ENCODE results near the gene CALY.
A peak's percentile ranks its signal among the peaks of the same experiment; 100 is the strongest.

The CALY gene

DNA sequence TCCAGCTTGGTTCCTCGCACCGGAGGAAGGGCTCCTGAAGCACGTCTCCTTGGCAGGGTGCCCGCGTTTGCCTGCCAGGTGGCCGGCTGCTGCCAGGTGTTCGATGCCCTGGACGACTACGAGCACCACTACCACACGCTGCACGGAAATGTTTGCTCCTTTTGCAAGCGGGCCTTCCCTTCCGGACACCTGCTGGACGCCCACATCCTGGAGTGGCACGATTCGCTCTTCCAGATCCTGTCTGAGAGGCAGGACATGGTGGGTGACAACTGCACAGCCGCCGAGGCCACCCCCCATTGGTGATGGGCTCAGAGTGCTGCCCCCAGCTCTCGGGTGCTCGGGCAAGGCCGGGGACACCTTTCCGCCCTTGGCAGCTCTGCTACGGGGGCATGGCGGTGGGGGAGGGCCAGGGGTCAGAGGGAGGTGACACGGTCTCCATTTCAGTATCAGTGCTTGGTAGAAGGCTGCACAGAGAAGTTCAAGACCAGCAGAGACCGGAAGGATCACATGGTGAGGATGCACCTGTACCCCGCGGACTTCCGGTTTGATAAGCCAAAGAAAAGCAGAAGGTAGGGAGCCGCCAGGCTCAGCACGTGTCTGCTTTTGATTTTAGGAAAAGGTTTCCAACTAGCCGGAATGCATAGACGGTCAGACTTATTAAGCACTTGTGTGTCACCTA, 26.8 kb downstream of the CALY start:
- no peaks in the 10 kb centered on the region for H3K36me3 ChIP-seq (ENCODE audit: insufficient read depth, low read length)
- no peaks in the 10 kb centered on the region for H3K9me2 ChIP-seq (replicated peaks; ENCODE audit: low read depth, low read length)
- H3K4me2 ChIP-seq (ENCODE audit: low read depth, low read length, poor library complexity, severe bottlenecking): peak overlapping the region; percentile 54
- H2AFZ ChIP-seq (ENCODE audit: low read length): no peak overlapping the region
- no peaks in the 10 kb centered on the region; the same call in 1 of the 2 replicates for H3F3A ChIP-seq (ENCODE audit: low read depth)
- H3K9ac ChIP-seq (ENCODE audit: low read depth, low read length, poor library complexity, severe bottlenecking): no peak overlapping the region
- H3K4me3 ChIP-seq (ENCODE audit: low read length, poor library complexity, severe bottlenecking): peak overlapping the region; percentile 96
- H3K79me2 ChIP-seq (ENCODE audit: insufficient read depth, low read length): peaks cover 39% of the 10 kb centered on the region
- TF ChIP-seq, protein P1, sequence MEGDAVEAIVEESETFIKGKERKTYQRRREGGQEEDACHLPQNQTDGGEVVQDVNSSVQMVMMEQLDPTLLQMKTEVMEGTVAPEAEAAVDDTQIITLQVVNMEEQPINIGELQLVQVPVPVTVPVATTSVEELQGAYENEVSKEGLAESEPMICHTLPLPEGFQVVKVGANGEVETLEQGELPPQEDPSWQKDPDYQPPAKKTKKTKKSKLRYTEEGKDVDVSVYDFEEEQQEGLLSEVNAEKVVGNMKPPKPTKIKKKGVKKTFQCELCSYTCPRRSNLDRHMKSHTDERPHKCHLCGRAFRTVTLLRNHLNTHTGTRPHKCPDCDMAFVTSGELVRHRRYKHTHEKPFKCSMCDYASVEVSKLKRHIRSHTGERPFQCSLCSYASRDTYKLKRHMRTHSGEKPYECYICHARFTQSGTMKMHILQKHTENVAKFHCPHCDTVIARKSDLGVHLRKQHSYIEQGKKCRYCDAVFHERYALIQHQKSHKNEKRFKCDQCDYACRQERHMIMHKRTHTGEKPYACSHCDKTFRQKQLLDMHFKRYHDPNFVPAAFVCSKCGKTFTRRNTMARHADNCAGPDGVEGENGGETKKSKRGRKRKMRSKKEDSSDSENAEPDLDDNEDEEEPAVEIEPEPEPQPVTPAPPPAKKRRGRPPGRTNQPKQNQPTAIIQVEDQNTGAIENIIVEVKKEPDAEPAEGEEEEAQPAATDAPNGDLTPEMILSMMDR (conservative IDR thresholded peaks at IDR 0.05; ENCODE audit: low read length): no peak
- TF ChIP-seq EZH2phosphoT487 (IDR thresholded peaks at IDR 0.05; ENCODE audit: borderline replicate concordance): no peak
- H3K27me3 ChIP-seq (ENCODE audit: insufficient read depth, low read length, poor library complexity, severe bottlenecking): no peaks in the 10 kb centered on the region
- H3K4me1 ChIP-seq (ENCODE audit: insufficient read depth, low read length, poor library complexity, severe bottlenecking): peaks cover 17% of the 10 kb centered on the region
- no peaks in the 10 kb centered on the region for H3K9me3 ChIP-seq (ENCODE audit: insufficient read depth, low read depth, low read length)
- H4K20me1 ChIP-seq (ENCODE audit: insufficient read depth, low read length, poor library complexity, severe bottlenecking): peaks cover 11% of the 10 kb centered on the region

DNA sequence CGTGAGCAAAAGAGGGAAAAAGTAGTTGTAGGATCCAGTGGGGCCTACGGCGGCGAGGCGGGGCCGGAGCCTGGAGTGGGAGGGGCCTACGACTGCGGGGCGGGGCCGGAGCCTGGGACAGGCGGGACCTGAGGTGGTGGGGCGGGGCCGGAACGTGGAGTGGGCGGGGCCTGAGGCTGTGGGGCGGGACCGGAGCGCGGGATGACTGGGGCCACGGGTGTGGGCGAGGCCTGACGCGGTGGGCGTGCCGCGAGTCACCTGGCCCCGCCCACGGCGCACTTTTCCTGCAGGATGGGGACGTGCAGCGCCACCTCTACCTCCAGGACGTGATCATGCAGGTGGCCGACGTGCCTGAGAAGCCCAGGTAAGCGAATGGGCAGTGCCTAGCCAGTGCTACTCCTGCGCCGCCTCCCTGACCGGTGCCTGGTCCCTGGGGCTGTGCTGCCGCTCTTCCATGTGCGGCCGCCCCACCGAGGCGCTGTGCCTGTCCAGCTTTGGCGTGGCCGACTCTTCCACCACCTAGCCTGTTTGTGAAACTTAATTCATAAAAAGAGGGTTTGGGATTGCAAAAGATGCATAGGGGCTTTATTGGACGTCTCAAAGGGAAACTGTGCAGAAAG, 27.5 kb downstream of the CALY start:
- Histone ChIP-seq H3K9me2 (replicated peaks; ENCODE audit: low read depth, low read length) (no peaks in the 10 kb centered on the region), H3K4me1 (ENCODE audit: insufficient read depth, low read length, poor library complexity, severe bottlenecking) (peaks cover 17% of the 10 kb centered on the region), H3K4me2 (ENCODE audit: low read depth, low read length, poor library complexity, severe bottlenecking) (peak overlapping the region; percentile 91), H2AFZ (ENCODE audit: low read length) (0 out of 2 replicates have a peak overlapping the region, but pooled peaks have one; percentile 78), H3K4me3 (ENCODE audit: low read length, poor library complexity, severe bottlenecking) (peak overlapping the region; percentile 96), H3K9ac (ENCODE audit: low read depth, low read length, poor library complexity, severe bottlenecking) (peak overlapping the region; percentile 82), H3F3A (ENCODE audit: low read depth) (no peaks in the 10 kb centered on the region; the same call in 1 of the 2 replicates), H4K20me1 (ENCODE audit: insufficient read depth, low read length, poor library complexity, severe bottlenecking) (peaks cover 11% of the 10 kb centered on the region), H3K79me2 (ENCODE audit: insufficient read depth, low read length) (peaks cover 41% of the 10 kb centered on the region), H3K27me3 (ENCODE audit: insufficient read depth, low read length, poor library complexity, severe bottlenecking) (no peaks in the 10 kb centered on the region), H3K36me3 (ENCODE audit: insufficient read depth, low read length) (no peaks in the 10 kb centered on the region), H3K9me3 (ENCODE audit: insufficient read depth, low read depth, low read length) (no peaks in the 10 kb centered on the region)
- no peak for TF ChIP-seq EZH2phosphoT487 (IDR thresholded peaks at IDR 0.05; ENCODE audit: borderline replicate concordance)
- TF ChIP-seq, protein P1 (conservative IDR thresholded peaks at IDR 0.05; ENCODE audit: low read length): no peak

DNA sequence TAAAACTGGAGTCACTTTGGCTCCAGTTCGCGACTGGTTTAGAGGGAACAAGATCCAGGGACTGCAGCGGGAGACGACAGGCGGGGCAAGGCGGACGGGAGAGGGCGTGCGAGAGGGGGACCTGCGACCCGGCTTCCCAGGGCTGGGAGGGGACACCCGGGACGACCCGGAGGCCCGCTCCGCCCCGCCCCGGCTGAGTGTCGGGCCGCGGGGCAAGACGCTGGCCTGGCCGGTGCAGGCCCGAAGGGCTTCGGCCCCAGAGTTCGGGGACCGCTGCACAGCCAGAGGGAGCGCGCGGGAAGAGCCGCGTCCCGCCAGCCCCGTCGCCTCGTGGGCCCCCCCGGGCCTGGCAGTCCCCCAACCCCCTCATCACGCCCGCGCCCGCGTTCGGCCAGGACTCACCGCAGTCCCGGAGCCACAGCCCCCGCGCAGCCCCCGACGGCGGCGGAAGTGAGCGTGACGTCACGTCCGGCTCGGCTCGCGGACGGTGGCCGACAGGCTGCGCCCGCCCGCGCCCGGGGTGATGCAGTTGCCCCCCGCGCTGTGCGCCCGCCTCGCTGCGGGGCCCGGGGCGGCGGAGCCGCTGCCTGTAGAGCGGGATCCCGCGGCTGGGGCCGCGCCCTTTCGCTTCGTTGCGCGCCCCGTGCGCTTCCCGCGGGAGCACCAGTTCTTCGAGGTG, 28.1 kb downstream of the CALY start, which contains the start of the genes TUBGCP2 and ZNF511:
Gene TUBGCP2 (minus strand): TSS at position 452 of the 679 bp plus-strand sequence. CDS start 5,931 bp downstream, outside the sequence.
Gene ZNF511 (plus strand): TSS at position 494 of the 679 bp plus-strand sequence. CDS start 30 bp downstream, at position 524.
- H3K9me2 ChIP-seq (replicated peaks; ENCODE audit: low read depth, low read length): no peaks in the 10 kb centered on the region
- H3F3A ChIP-seq (ENCODE audit: low read depth): no peaks in the 10 kb centered on the region; the same call in 1 of the 2 replicates
- H3K9ac ChIP-seq (ENCODE audit: low read depth, low read length, poor library complexity, severe bottlenecking): peak within 1 kb of the TSS; percentile 82
- peaks cover 11% of the 10 kb centered on the region for H4K20me1 ChIP-seq (ENCODE audit: insufficient read depth, low read length, poor library complexity, severe bottlenecking)
- peak within 1 kb of the TSS; percentile 78 for H2AFZ ChIP-seq (ENCODE audit: low read length)
- no peaks in the 10 kb centered on the region for H3K36me3 ChIP-seq (ENCODE audit: insufficient read depth, low read length)
- peaks cover 17% of the 10 kb centered on the region for H3K4me1 ChIP-seq (ENCODE audit: insufficient read depth, low read length, poor library complexity, severe bottlenecking)
- TF ChIP-seq EZH2phosphoT487 (IDR thresholded peaks at IDR 0.05; ENCODE audit: borderline replicate concordance): no peak
- TF ChIP-seq, protein P1 (conservative IDR thresholded peaks at IDR 0.05; ENCODE audit: low read length): peak; percentile 18; the same call in 1 of the 2 replicates
- no peaks in the 10 kb centered on the region for H3K27me3 ChIP-seq (ENCODE audit: insufficient read depth, low read length, poor library complexity, severe bottlenecking)
- no peaks in the 10 kb centered on the region for H3K9me3 ChIP-seq (ENCODE audit: insufficient read depth, low read depth, low read length)
- H3K79me2 ChIP-seq (ENCODE audit: insufficient read depth, low read length): peaks cover 48% of the 10 kb centered on the region
- H3K4me2 ChIP-seq (ENCODE audit: low read depth, low read length, poor library complexity, severe bottlenecking): peak within 1 kb of the TSS; percentile 91
- peak within 1 kb of the TSS; percentile 96 for H3K4me3 ChIP-seq (ENCODE audit: low read length, poor library complexity, severe bottlenecking)

Data from Loucy (cell line).